Liver (tissue), 3 donors: ENCODE measurements around the gene USP47.

Source experiments
- GABPA ChIP-seq, 2 donors: IDR thresholded peaks in 1 of 2; conservative IDR thresholded peaks in 1 of 2; 2 replicates each; pipeline ENCODE4 v1.6.1; 2016; ENCODE audit warnings: antibody characterized with exemption in 2 of 2, mild to moderate bottlenecking in 1 of 2, moderate library complexity in 1 of 2
- RAD21 ChIP-seq, 2 donors: IDR thresholded peaks; 2 replicates each; pipeline ENCODE4 v1.6.1; 2016; ENCODE audit warnings: antibody characterized with exemption in 2 of 2, mild to moderate bottlenecking in 2 of 2
- SP1 ChIP-seq: IDR thresholded peaks from 2 replicates; pipeline ENCODE4 v1.6.1; 2018; ENCODE audit warnings: antibody characterized with exemption, mild to moderate bottlenecking
- TAF1 ChIP-seq: conservative IDR thresholded peaks from 2 replicates; pipeline ENCODE4 v1.6.1; 2016; ENCODE audit warnings: antibody characterized with exemption, mild to moderate bottlenecking
- TF ChIP-seq, protein P1 (sequence below): fragments of 150-350 bp; IDR thresholded peaks from 2 replicates; pipeline ENCODE4 v1.5.1; 2017; ENCODE audit warnings: improper control_type of control experiment, low read depth, low read length; ENCODE audit not compliant: missing input control
- donor health status: healthy.
- donor health status: healthy.

DNA sequence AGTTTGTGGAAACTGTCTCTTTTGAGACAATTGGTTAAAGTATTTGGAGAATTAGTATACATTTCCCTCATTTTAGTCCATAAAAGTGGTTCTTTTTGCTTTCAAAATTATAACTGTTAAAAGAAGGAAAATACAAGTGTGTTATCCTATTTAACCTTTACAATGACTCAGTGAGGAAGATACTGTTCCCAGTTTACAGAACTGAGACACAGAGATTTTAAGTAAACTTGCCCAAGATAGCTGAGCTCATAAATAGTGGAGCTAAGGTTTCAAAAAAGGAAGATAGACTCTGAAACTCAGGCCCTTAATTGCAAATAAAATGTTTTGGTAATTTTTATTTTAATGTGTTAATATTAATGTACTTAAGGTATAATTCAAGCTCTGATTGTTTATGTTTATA, 107.7 kb downstream of the USP47 start:
- TF ChIP-seq, protein P1, sequence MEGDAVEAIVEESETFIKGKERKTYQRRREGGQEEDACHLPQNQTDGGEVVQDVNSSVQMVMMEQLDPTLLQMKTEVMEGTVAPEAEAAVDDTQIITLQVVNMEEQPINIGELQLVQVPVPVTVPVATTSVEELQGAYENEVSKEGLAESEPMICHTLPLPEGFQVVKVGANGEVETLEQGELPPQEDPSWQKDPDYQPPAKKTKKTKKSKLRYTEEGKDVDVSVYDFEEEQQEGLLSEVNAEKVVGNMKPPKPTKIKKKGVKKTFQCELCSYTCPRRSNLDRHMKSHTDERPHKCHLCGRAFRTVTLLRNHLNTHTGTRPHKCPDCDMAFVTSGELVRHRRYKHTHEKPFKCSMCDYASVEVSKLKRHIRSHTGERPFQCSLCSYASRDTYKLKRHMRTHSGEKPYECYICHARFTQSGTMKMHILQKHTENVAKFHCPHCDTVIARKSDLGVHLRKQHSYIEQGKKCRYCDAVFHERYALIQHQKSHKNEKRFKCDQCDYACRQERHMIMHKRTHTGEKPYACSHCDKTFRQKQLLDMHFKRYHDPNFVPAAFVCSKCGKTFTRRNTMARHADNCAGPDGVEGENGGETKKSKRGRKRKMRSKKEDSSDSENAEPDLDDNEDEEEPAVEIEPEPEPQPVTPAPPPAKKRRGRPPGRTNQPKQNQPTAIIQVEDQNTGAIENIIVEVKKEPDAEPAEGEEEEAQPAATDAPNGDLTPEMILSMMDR, result no peak
- no peak for TF ChIP-seq TAF1
- no peak for TF ChIP-seq RAD21 (IDR thresholded peaks at IDR 0.05)
- TF ChIP-seq SP1, result no peak
- no peak for TF ChIP-seq GABPA (IDR thresholded peaks at IDR 0.05 in 1 of 2, conservative IDR thresholded peaks at IDR 0.05 in 1 of 2)
